Activated naive CD4-positive, alpha-beta T cell (primary cell): ENCODE data around the gene ING1.
A peak's percentile ranks its signal among the peaks of the same experiment; 100 is the strongest.
"Not testable (repeated sequence)": the region's sequence is repeated elsewhere in the genome, so short reads cannot be mapped to it uniquely, and the experiment has no call there.

Experiments used
- DNase-seq, 4 experiments: peaks; one replicate each; lab custom pipeline; 2025; lab: John Stamatoyannopoulos, UW

The ING1 gene

GRCh38 chr13:110715395-110716246 is 2.1 kb downstream of the ING1 start:
- DNase-seq = peak; percentile 82 to 98 (median 89)

- DNase-seq = no peak
Measured at GRCh38 chr13:110716247-110716515, 2.7 kb downstream of the ING1 start.

- no peak for DNase-seq
Measured at GRCh38 chr13:110719036-110719710, 5.7 kb downstream of the ING1 start.

GRCh38 chr13:110722971-110723370 is 9.5 kb downstream of the ING1 start:
- DNase-seq = no peak

GRCh38 chr13:110723598-110723997 is 10.1 kb downstream of the ING1 start:
- DNase-seq = no peak

GRCh38 chr13:110726153-110726552 is 12.7 kb downstream of the ING1 start:
- not testable (repeated sequence) for DNase-seq

- DNase-seq = peak in 1 of 4 experiments; percentile 20
Measured at GRCh38 chr13:110726726-110727125, 13.2 kb downstream of the ING1 start.

- no peak for DNase-seq
Measured at GRCh38 chr13:110731072-110731471, 17.6 kb downstream of the ING1 start.

- DNase-seq = no peak
Measured at GRCh38 chr13:110734561-110734960, 21.1 kb downstream of the ING1 start.

- DNase-seq = no peak
Measured at GRCh38 chr13:110737555-110737954, 24.1 kb downstream of the ING1 start.

- no peak for DNase-seq
Measured at GRCh38 chr13:110743687-110744086, 30.2 kb downstream of the ING1 start.

GRCh38 chr13:110746438-110746837 is 32.9 kb downstream of the ING1 start:
- no peak for DNase-seq

- no peak for DNase-seq
Measured at GRCh38 chr13:110748271-110748670, 34.8 kb downstream of the ING1 start.

- DNase-seq = no peak
Measured at GRCh38 chr13:110756219-110756631, 42.7 kb downstream of the ING1 start.

- DNase-seq = no peak
Measured at GRCh38 chr13:110757296-110757695, 43.8 kb downstream of the ING1 start.

GRCh38 chr13:110758195-110758805 is 44.8 kb downstream of the ING1 start:
- DNase-seq = no peak

GRCh38 chr13:110759710-110760109 is 46.2 kb downstream of the ING1 start:
- DNase-seq = no peak

GRCh38 chr13:110760611-110761010 is 47.1 kb downstream of the ING1 start:
- no peak for DNase-seq

GRCh38 chr13:110766671-110767430 is 53.4 kb downstream of the ING1 start:
- no peak for DNase-seq

GRCh38 chr13:110767476-110767875 is 54.0 kb downstream of the ING1 start:
- no peak for DNase-seq

- DNase-seq = no peak
Measured at GRCh38 chr13:110769097-110769496, 55.6 kb downstream of the ING1 start.

GRCh38 chr13:110770678-110771077 is 57.2 kb downstream of the ING1 start:
- no peak for DNase-seq
